Upper lobe of left lung (tissue), 6 donors: ENCODE measurements around the gene TEX47. TPM values are rescaled to one million over a fixed set of nuclear protein-coding genes. Genes with fewer than 3 reads are reported as not detected.

ENCODE experiments used
- ATAC-seq, 2 donors: fragments of 200-7000 bp; cut with Tn5 transposase; one replicate each; pipeline ENCODE4 v1.9.1; 2022; ENCODE audit warnings: mild to moderate bottlenecking in 2 of 2, moderate library complexity in 2 of 2; ENCODE audit not compliant: low FRiP score in 2 of 2
- DNase-seq, 2 donors: peaks; one replicate each; pipeline ENCODE4 v3.0.0-alpha.2; 2019 to 2020
- H3K27ac ChIP-seq, 4 donors: fragments of 200-600 bp; sonication (generic); one replicate each; pipeline ENCODE4 v1.5.1; 2016 to 2019
- H3K27me3 ChIP-seq, 4 donors: fragments of 200-600 bp; sonication (generic); one replicate each; pipeline ENCODE4 v1.5.1; 2017 to 2019
- H3K36me3 ChIP-seq, 4 donors: fragments of 200-600 bp; sonication (generic); one replicate each; pipeline ENCODE4 v1.5.1; 2016 to 2019
- H3K4me1 ChIP-seq, 4 donors: fragments of 200-600 bp; sonication (generic); one replicate each; pipeline ENCODE4 v1.5.1; 2018 to 2019
- H3K4me3 ChIP-seq, 4 donors: fragments of 200-600 bp; sonication (generic); one replicate each; pipeline ENCODE4 v1.5.1; 2017 to 2019; ENCODE audit warnings: mild to moderate bottlenecking in 2 of 4, moderate library complexity in 1 of 4
- H3K9me3 ChIP-seq, 4 donors: fragments of 200-600 bp; sonication (generic); one replicate each; pipeline ENCODE4 v1.5.1; 2018 to 2019
- EP300 ChIP-seq, 4 donors: sonication (generic); formaldehyde crosslinking; IDR thresholded peaks; one replicate each; pipeline ENCODE4 v1.5.1; 2017; ENCODE audit warnings: antibody characterized with exemption in 4 of 4, control low read depth in 2 of 4
- POLR2A ChIP-seq, 4 donors: fragments of 450-650 bp; IDR thresholded peaks; one replicate each; pipeline ENCODE4 v1.5.1; 2016 to 2017; ENCODE audit warnings: antibody characterized with exemption in 4 of 4, mild to moderate bottlenecking in 2 of 4
- POLR2AphosphoS5 ChIP-seq, 2 donors: sonication (generic); formaldehyde crosslinking; IDR thresholded peaks; one replicate each; pipeline ENCODE4 v1.5.1; 2017; ENCODE audit warnings: antibody characterized with exemption in 2 of 2
- WGBS, 2 donors: methylation state at CpG; one replicate each; pipeline ENCODE4 v1.1.5; 2017 to 2018; 5-methylcytosine and 5-hydroxymethylcytosine counted together
- total RNA-seq, 6 donors: library from RNA; depleted of rRNA in 4 of 6; stranded (reverse); fragments of >200 nt in 4 of 6; gene quantifications; one replicate each; pipeline versions ENCODE4 v1.1.0 to v1.2.1, GENCODE V29; 2016 to 2021
- TF ChIP-seq, protein P1 (sequence below), 6 experiments: fragments of 450-650 bp in 4 of 6; fragments of 200-600 bp in 2 of 6; sonication (generic) in 2 of 6; IDR thresholded peaks; one replicate each; pipeline ENCODE4 v1.5.1; 2016 to 2019; ENCODE audit warnings: antibody characterized with exemption in 6 of 6
- donor health status: DM: no; HTN: no; CAD: no; lungs with moderate emphysema.
- donor health status: DM: no; HTN: yes; CAD: no; lungs with severe emphysema.

TEX47 gene
- total RNA-seq, 6 donors from 2014 or later, result not detected

GRCh38 chr7:88789480-88790064 is 6.0 kb downstream of the TEX47 start:
- H3K36me3 ChIP-seq, result no peaks in the 10 kb centered on the region
- no peaks in the 10 kb centered on the region for H3K4me1 ChIP-seq
- no peak for DNase-seq
- no peaks in the 10 kb centered on the region for H3K9me3 ChIP-seq
- TF ChIP-seq POLR2A (IDR thresholded peaks at IDR 0.05), result no peak
- no peak for TF ChIP-seq EP300 (IDR thresholded peaks at IDR 0.05)
- TF ChIP-seq, protein P1, sequence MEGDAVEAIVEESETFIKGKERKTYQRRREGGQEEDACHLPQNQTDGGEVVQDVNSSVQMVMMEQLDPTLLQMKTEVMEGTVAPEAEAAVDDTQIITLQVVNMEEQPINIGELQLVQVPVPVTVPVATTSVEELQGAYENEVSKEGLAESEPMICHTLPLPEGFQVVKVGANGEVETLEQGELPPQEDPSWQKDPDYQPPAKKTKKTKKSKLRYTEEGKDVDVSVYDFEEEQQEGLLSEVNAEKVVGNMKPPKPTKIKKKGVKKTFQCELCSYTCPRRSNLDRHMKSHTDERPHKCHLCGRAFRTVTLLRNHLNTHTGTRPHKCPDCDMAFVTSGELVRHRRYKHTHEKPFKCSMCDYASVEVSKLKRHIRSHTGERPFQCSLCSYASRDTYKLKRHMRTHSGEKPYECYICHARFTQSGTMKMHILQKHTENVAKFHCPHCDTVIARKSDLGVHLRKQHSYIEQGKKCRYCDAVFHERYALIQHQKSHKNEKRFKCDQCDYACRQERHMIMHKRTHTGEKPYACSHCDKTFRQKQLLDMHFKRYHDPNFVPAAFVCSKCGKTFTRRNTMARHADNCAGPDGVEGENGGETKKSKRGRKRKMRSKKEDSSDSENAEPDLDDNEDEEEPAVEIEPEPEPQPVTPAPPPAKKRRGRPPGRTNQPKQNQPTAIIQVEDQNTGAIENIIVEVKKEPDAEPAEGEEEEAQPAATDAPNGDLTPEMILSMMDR (IDR thresholded peaks at IDR 0.05), result peak in 3 of 6 experiments; percentile 19 to 40 (median 31)
- no peak for TF ChIP-seq POLR2AphosphoS5 (IDR thresholded peaks at IDR 0.05)
- H3K27ac ChIP-seq, result no peak overlapping the region
- WGBS, 2 donors, result 63 to 69% methylated on average over 2 of the region's 2 CpGs
- ATAC-seq, result no peak
- no peak overlapping the region for H3K4me3 ChIP-seq
- no peaks in the 10 kb centered on the region for H3K27me3 ChIP-seq

- DNase-seq, result no peak
- ATAC-seq, result no peak
- Histone ChIP-seq H3K4me3 (no peak overlapping the region), H3K27ac (no peak overlapping the region), H3K27me3 (no peaks in the 10 kb centered on the region), H3K36me3 (no peaks in the 10 kb centered on the region), H3K9me3 (no peaks in the 10 kb centered on the region), H3K4me1 (no peaks in the 10 kb centered on the region)
- WGBS, 2 donors, result 64 to 65% methylated on average over 2 of the region's 2 CpGs
- no peak for TF ChIP-seq POLR2AphosphoS5 (IDR thresholded peaks at IDR 0.05)
- no peak for TF ChIP-seq EP300 (IDR thresholded peaks at IDR 0.05)
- no peak for TF ChIP-seq POLR2A (IDR thresholded peaks at IDR 0.05)
- TF ChIP-seq, protein P1 (IDR thresholded peaks at IDR 0.05), result no peak
These were observed 7.8 kb downstream of the TEX47 start for GRCh38 chr7:88787777-88788176.

- Histone ChIP-seq H3K27me3 (no peaks in the 10 kb centered on the region), H3K4me1 (no peaks in the 10 kb centered on the region), H3K4me3 (no peak overlapping the region), H3K9me3 (no peaks in the 10 kb centered on the region), H3K36me3 (no peaks in the 10 kb centered on the region), H3K27ac (no peak overlapping the region)
- no peak for TF ChIP-seq POLR2AphosphoS5 (IDR thresholded peaks at IDR 0.05)
- no peak for TF ChIP-seq POLR2A (IDR thresholded peaks at IDR 0.05)
- no peak for TF ChIP-seq EP300 (IDR thresholded peaks at IDR 0.05)
- TF ChIP-seq, protein P1 (IDR thresholded peaks at IDR 0.05), result no peak
- DNase-seq, result no peak
- no peak for ATAC-seq
These were observed 19.7 kb downstream of the TEX47 start for GRCh38 chr7:88775838-88776237.

GRCh38 chr7:88772776-88773175 is 22.8 kb downstream of the TEX47 start:
- H3K4me1 ChIP-seq, result no peaks in the 10 kb centered on the region
- H3K27ac ChIP-seq, result no peak overlapping the region
- ATAC-seq (no peak), DNase-seq (no peak)
- no peak overlapping the region for H3K4me3 ChIP-seq
- no peaks in the 10 kb centered on the region for H3K27me3 ChIP-seq
- H3K36me3 ChIP-seq, result no peaks in the 10 kb centered on the region
- no peaks in the 10 kb centered on the region for H3K9me3 ChIP-seq
- TF ChIP-seq, protein P1 (IDR thresholded peaks at IDR 0.05), result no peak
- no peak for TF ChIP-seq POLR2A (IDR thresholded peaks at IDR 0.05)
- TF ChIP-seq EP300 (IDR thresholded peaks at IDR 0.05), result no peak
- TF ChIP-seq POLR2AphosphoS5 (IDR thresholded peaks at IDR 0.05), result no peak

DNA sequence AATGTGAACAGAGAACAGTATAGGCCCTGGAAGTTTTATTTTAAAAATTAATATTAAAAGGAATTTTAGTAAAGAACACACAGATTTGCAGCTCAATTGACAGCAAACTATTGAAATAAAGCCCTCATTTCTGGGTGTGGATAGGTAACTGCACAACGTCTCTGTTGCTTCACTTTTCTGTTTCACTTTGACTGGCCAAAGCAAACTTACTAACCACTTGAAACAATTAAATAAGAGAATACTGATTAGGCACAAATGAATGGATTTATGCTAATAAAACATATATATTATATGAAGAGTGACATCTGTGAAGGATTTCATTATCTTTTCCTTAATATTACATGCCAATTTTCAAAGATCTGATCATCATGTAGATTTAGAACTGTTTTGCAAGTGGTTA is 24.1 kb downstream of the TEX47 start:
- no peaks in the 10 kb centered on the region for H3K27me3 ChIP-seq
- no peak overlapping the region for H3K4me3 ChIP-seq
- no peak overlapping the region for H3K27ac ChIP-seq
- no peaks in the 10 kb centered on the region for H3K4me1 ChIP-seq
- ATAC-seq (no peak), DNase-seq (no peak)
- H3K9me3 ChIP-seq, result no peaks in the 10 kb centered on the region
- TF ChIP-seq EP300 (IDR thresholded peaks at IDR 0.05) (no peak), POLR2A (IDR thresholded peaks at IDR 0.05) (no peak), POLR2AphosphoS5 (IDR thresholded peaks at IDR 0.05) (no peak)
- TF ChIP-seq, protein P1 (IDR thresholded peaks at IDR 0.05), result no peak
- WGBS, 2 donors, result 46 to 64% methylated on average over 1 of the region's 1 CpG
- no peaks in the 10 kb centered on the region for H3K36me3 ChIP-seq
